ENCODE results near the gene COQ8B. TPM values are rescaled to one million over a fixed set of nuclear protein-coding genes. Genes with fewer than 3 reads are reported as not detected.
A peak's percentile ranks its signal among the peaks of the same experiment; 100 is the strongest.

The COQ8B gene
- total RNA-seq, 1 experiment from 2014 or later: 62.9 TPM

- TF ChIP-seq, protein P1, sequence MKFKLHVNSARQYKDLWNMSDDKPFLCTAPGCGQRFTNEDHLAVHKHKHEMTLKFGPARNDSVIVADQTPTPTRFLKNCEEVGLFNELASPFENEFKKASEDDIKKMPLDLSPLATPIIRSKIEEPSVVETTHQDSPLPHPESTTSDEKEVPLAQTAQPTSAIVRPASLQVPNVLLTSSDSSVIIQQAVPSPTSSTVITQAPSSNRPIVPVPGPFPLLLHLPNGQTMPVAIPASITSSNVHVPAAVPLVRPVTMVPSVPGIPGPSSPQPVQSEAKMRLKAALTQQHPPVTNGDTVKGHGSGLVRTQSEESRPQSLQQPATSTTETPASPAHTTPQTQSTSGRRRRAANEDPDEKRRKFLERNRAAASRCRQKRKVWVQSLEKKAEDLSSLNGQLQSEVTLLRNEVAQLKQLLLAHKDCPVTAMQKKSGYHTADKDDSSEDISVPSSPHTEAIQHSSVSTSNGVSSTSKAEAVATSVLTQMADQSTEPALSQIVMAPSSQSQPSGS (CRISPR knock-in tag; IDR thresholded peaks at IDR 0.05; ENCODE audit: borderline replicate concordance, low read depth): no peak
- no peak for TF ChIP-seq CREB1 (CRISPR knock-in tag; IDR thresholded peaks at IDR 0.05)
- TF ChIP-seq, protein P2, sequence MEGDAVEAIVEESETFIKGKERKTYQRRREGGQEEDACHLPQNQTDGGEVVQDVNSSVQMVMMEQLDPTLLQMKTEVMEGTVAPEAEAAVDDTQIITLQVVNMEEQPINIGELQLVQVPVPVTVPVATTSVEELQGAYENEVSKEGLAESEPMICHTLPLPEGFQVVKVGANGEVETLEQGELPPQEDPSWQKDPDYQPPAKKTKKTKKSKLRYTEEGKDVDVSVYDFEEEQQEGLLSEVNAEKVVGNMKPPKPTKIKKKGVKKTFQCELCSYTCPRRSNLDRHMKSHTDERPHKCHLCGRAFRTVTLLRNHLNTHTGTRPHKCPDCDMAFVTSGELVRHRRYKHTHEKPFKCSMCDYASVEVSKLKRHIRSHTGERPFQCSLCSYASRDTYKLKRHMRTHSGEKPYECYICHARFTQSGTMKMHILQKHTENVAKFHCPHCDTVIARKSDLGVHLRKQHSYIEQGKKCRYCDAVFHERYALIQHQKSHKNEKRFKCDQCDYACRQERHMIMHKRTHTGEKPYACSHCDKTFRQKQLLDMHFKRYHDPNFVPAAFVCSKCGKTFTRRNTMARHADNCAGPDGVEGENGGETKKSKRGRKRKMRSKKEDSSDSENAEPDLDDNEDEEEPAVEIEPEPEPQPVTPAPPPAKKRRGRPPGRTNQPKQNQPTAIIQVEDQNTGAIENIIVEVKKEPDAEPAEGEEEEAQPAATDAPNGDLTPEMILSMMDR (IDR thresholded peaks at IDR 0.05): peak; percentile 97
- TF ChIP-seq, protein P3, sequence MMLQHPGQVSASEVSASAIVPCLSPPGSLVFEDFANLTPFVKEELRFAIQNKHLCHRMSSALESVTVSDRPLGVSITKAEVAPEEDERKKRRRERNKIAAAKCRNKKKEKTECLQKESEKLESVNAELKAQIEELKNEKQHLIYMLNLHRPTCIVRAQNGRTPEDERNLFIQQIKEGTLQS (CRISPR knock-in tag; conservative IDR thresholded peaks at IDR 0.05): no peak
- TF ChIP-seq, protein P4, sequence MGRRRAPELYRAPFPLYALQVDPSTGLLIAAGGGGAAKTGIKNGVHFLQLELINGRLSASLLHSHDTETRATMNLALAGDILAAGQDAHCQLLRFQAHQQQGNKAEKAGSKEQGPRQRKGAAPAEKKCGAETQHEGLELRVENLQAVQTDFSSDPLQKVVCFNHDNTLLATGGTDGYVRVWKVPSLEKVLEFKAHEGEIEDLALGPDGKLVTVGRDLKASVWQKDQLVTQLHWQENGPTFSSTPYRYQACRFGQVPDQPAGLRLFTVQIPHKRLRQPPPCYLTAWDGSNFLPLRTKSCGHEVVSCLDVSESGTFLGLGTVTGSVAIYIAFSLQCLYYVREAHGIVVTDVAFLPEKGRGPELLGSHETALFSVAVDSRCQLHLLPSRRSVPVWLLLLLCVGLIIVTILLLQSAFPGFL (CRISPR knock-in tag; IDR thresholded peaks at IDR 0.05; ENCODE audit: borderline replicate concordance): no peak
- TF ChIP-seq, protein P5, sequence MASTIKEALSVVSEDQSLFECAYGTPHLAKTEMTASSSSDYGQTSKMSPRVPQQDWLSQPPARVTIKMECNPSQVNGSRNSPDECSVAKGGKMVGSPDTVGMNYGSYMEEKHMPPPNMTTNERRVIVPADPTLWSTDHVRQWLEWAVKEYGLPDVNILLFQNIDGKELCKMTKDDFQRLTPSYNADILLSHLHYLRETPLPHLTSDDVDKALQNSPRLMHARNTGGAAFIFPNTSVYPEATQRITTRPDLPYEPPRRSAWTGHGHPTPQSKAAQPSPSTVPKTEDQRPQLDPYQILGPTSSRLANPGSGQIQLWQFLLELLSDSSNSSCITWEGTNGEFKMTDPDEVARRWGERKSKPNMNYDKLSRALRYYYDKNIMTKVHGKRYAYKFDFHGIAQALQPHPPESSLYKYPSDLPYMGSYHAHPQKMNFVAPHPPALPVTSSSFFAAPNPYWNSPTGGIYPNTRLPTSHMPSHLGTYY (CRISPR knock-in tag; IDR thresholded peaks at IDR 0.05): no peak
- TF ChIP-seq ZNF671 (CRISPR knock-in tag; IDR thresholded peaks at IDR 0.05): no peak
- peak; percentile 73; the same call in 1 of the 2 replicates for TF ChIP-seq ETV6 (CRISPR knock-in tag; IDR thresholded peaks at IDR 0.05)
- TF ChIP-seq JAZF1 (CRISPR knock-in tag; IDR thresholded peaks at IDR 0.05): no peak
- peak; percentile 81; the same call in 1 of the 2 replicates for TF ChIP-seq MYBL2 (CRISPR knock-in tag; IDR thresholded peaks at IDR 0.05)
- TF ChIP-seq RELA (CRISPR knock-in tag; IDR thresholded peaks at IDR 0.05; ENCODE audit: borderline replicate concordance): 0 out of 2 replicates have a peak, but pooled peaks have one; percentile 33
- TF ChIP-seq, protein P6, sequence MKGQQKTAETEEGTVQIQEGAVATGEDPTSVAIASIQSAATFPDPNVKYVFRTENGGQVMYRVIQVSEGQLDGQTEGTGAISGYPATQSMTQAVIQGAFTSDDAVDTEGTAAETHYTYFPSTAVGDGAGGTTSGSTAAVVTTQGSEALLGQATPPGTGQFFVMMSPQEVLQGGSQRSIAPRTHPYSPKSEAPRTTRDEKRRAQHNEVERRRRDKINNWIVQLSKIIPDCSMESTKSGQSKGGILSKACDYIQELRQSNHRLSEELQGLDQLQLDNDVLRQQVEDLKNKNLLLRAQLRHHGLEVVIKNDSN (CRISPR knock-in tag; IDR thresholded peaks at IDR 0.05): peak; percentile 96
- no peak for TF ChIP-seq NR2C2 (CRISPR knock-in tag; IDR thresholded peaks at IDR 0.05)
- no peak for TF ChIP-seq PRRX2 (CRISPR knock-in tag; IDR thresholded peaks at IDR 0.05)
- no peak for TF ChIP-seq GRHL2 (CRISPR knock-in tag; IDR thresholded peaks at IDR 0.05; ENCODE audit: insufficient replicate concordance, severe bottlenecking)
- no peak for TF ChIP-seq NR3C1 (CRISPR knock-in tag; conservative IDR thresholded peaks at IDR 0.05; ENCODE audit: low read depth)
- no peak for TF ChIP-seq ZNF396 (CRISPR knock-in tag; IDR thresholded peaks at IDR 0.05; ENCODE audit: borderline replicate concordance)
- TF ChIP-seq, protein P7, sequence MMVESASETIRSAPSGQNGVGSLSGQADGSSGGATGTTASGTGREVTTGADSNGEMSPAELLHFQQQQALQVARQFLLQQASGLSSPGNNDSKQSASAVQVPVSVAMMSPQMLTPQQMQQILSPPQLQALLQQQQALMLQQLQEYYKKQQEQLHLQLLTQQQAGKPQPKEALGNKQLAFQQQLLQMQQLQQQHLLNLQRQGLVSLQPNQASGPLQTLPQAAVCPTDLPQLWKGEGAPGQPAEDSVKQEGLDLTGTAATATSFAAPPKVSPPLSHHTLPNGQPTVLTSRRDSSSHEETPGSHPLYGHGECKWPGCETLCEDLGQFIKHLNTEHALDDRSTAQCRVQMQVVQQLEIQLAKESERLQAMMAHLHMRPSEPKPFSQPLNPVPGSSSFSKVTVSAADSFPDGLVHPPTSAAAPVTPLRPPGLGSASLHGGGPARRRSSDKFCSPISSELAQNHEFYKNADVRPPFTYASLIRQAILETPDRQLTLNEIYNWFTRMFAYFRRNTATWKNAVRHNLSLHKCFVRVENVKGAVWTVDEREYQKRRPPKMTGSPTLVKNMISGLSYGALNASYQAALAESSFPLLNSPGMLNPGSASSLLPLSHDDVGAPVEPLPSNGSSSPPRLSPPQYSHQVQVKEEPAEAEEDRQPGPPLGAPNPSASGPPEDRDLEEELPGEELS (CRISPR knock-in tag; IDR thresholded peaks at IDR 0.05): peak; percentile 67
- TF ChIP-seq, protein P8, sequence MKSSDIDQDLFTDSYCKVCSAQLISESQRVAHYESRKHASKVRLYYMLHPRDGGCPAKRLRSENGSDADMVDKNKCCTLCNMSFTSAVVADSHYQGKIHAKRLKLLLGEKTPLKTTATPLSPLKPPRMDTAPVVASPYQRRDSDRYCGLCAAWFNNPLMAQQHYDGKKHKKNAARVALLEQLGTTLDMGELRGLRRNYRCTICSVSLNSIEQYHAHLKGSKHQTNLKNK (CRISPR knock-in tag; IDR thresholded peaks at IDR 0.05): no peak
- no peak for TF ChIP-seq TEAD4 (CRISPR knock-in tag; IDR thresholded peaks at IDR 0.05)
- TF ChIP-seq, protein P9, sequence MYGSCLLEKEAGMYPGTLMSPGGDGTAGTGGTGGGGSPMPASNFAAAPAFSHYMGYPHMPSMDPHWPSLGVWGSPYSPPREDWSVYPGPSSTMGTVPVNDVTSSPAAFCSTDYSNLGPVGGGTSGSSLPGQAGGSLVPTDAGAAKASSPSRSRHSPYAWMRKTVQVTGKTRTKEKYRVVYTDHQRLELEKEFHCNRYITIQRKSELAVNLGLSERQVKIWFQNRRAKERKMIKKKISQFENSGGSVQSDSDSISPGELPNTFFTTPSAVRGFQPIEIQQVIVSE (CRISPR knock-in tag; IDR thresholded peaks at IDR 0.05; ENCODE audit: borderline replicate concordance): no peak
- TF ChIP-seq ZNF416 (CRISPR knock-in tag; IDR thresholded peaks at IDR 0.05): no peak
- no peak for TF ChIP-seq MXD4 (CRISPR knock-in tag; IDR thresholded peaks at IDR 0.05; ENCODE audit: borderline replicate concordance)
- TF ChIP-seq, protein P10, sequence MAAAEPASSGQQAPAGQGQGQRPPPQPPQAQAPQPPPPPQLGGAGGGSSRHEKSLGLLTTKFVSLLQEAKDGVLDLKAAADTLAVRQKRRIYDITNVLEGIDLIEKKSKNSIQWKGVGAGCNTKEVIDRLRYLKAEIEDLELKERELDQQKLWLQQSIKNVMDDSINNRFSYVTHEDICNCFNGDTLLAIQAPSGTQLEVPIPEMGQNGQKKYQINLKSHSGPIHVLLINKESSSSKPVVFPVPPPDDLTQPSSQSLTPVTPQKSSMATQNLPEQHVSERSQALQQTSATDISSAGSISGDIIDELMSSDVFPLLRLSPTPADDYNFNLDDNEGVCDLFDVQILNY (CRISPR knock-in tag; IDR thresholded peaks at IDR 0.05): peak; percentile 82
- TF ChIP-seq, protein P11, sequence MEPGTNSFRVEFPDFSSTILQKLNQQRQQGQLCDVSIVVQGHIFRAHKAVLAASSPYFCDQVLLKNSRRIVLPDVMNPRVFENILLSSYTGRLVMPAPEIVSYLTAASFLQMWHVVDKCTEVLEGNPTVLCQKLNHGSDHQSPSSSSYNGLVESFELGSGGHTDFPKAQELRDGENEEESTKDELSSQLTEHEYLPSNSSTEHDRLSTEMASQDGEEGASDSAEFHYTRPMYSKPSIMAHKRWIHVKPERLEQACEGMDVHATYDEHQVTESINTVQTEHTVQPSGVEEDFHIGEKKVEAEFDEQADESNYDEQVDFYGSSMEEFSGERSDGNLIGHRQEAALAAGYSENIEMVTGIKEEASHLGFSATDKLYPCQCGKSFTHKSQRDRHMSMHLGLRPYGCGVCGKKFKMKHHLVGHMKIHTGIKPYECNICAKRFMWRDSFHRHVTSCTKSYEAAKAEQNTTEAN (CRISPR knock-in tag; IDR thresholded peaks at IDR 0.05): no peak
- no peak for TF ChIP-seq KAT7 (CRISPR knock-in tag; IDR thresholded peaks at IDR 0.05; ENCODE audit: borderline replicate concordance)
Measured at GRCh38 chr19:40662925-40663694, 53.6 kb downstream of the COQ8B start (continued).

All from WTC11 (cell line).